Measurements from ENCODE around the gene DLG5.
A peak's percentile ranks its signal among the peaks of the same experiment; 100 is the strongest.

Gene DLG5

DNA sequence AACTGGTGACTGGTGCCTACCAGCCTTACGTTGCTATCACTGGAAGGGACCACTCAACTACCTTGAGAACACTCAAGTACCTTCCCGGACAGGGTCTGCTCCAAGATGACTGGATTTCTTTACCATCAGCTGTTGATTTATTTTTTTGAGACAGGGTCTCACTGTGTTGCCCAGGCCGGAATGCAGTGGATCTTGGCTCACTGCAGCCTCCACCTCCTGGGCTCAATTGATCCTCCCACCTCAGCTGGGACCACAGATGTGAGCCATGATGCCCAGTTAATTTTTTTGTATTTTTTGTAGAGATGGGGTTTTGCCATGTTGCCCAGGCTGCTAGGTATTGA lies 45.2 kb upstream of the DLG5 start:
- no peak for TF ChIP-seq POLR2AphosphoS5 (IDR thresholded peaks at IDR 0.05; ENCODE audit: low read depth, low read length)
- no peak for TF ChIP-seq TAF1 (IDR thresholded peaks at IDR 0.05; ENCODE audit: borderline replicate concordance, insufficient read depth, low read length)
- TF ChIP-seq, protein P1, sequence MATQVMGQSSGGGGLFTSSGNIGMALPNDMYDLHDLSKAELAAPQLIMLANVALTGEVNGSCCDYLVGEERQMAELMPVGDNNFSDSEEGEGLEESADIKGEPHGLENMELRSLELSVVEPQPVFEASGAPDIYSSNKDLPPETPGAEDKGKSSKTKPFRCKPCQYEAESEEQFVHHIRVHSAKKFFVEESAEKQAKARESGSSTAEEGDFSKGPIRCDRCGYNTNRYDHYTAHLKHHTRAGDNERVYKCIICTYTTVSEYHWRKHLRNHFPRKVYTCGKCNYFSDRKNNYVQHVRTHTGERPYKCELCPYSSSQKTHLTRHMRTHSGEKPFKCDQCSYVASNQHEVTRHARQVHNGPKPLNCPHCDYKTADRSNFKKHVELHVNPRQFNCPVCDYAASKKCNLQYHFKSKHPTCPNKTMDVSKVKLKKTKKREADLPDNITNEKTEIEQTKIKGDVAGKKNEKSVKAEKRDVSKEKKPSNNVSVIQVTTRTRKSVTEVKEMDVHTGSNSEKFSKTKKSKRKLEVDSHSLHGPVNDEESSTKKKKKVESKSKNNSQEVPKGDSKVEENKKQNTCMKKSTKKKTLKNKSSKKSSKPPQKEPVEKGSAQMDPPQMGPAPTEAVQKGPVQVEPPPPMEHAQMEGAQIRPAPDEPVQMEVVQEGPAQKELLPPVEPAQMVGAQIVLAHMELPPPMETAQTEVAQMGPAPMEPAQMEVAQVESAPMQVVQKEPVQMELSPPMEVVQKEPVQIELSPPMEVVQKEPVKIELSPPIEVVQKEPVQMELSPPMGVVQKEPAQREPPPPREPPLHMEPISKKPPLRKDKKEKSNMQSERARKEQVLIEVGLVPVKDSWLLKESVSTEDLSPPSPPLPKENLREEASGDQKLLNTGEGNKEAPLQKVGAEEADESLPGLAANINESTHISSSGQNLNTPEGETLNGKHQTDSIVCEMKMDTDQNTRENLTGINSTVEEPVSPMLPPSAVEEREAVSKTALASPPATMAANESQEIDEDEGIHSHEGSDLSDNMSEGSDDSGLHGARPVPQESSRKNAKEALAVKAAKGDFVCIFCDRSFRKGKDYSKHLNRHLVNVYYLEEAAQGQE (IDR thresholded peaks at IDR 0.05; ENCODE audit: insufficient read depth in 1 of 2, low read depth in 2 of 2, low read length in 2 of 2): no peak
- no peak for TF ChIP-seq FOXP2 (optimal IDR thresholded peaks at IDR 0.05; ENCODE audit: borderline replicate concordance, extremely low read depth, extremely low read length, insufficient read depth)
- TF ChIP-seq SIN3A (IDR thresholded peaks at IDR 0.05; ENCODE audit: borderline replicate concordance, insufficient read depth, low read length): no peak

DNA sequence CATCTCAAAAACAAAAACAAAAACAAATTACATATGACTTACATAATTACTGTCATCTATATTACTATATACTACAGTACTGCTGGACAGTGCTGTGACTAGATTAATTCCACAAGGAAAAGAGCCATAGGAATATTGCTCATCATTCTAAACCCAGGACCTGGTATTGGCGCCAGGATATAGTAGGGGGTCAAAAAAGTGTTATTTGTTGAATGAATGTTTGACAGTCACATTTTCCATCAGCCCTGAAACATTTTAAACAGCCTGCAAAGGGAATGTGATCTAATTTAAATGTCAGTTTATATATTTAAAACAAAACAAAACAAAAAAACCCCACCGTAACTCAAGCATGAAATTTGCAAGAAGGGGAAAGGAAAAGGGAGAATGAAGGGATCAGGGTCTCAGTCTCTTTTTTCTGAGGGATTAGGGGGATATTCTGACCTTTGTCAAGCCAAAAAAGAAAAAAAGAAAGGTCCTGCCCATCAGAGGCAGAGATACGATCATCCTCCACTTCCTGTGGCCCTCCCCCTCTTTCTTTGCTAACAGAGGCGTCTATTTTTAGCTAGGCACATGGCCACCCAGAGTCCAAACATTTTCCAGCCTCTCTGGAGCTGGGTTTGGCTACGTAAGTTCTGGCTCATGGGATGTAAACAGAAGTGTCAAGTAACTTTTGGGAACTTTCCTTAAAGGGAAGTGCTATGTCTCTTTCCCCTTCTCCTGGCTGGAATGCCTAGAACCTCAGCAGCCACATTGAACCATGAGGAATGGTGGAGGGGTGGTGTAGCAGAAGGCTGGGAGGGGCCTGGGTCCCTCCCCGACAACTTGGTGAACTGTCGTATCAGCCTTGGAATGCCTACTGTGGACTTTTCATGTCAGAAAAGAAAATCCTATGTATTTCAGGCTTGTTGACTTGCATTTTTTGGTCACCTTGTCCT lies 44.6 kb upstream of the DLG5 start:
- TF ChIP-seq, protein P1 (IDR thresholded peaks at IDR 0.05; ENCODE audit: insufficient read depth in 1 of 2, low read depth in 2 of 2, low read length in 2 of 2): no peak
- TF ChIP-seq SIN3A (IDR thresholded peaks at IDR 0.05; ENCODE audit: borderline replicate concordance, insufficient read depth, low read length): 0 out of 2 replicates have a peak, but pooled peaks have one; percentile 60
- TF ChIP-seq FOXP2 (optimal IDR thresholded peaks at IDR 0.05; ENCODE audit: borderline replicate concordance, extremely low read depth, extremely low read length, insufficient read depth): peak; percentile 31
- no peak for TF ChIP-seq TAF1 (IDR thresholded peaks at IDR 0.05; ENCODE audit: borderline replicate concordance, insufficient read depth, low read length)
- TF ChIP-seq POLR2AphosphoS5 (IDR thresholded peaks at IDR 0.05; ENCODE audit: low read depth, low read length): no peak

DNA sequence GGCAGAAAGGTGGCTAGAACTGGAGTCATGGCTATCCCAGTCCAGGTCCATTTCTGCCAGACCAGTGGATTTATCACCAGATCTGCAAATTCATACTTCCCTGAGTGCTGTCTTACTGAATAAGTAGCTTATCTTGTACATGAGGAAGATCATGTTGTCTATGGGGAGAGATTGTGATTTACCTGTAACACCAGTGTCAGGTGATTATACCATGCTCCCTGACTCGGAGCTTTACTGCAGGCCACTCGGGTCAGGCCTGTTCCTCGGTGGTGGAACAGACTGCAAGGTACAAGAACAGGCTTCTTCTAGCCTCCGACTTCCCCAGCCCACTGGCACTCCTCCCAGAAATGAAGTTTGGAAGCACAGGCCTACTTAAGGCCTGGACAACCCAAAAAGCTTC lies 42.6 kb upstream of the DLG5 start:
- TF ChIP-seq POLR2AphosphoS5 (IDR thresholded peaks at IDR 0.05; ENCODE audit: low read depth, low read length) (no peak), SIN3A (IDR thresholded peaks at IDR 0.05; ENCODE audit: borderline replicate concordance, insufficient read depth, low read length) (no peak), FOXP2 (optimal IDR thresholded peaks at IDR 0.05; ENCODE audit: borderline replicate concordance, extremely low read depth, extremely low read length, insufficient read depth) (no peak), TAF1 (IDR thresholded peaks at IDR 0.05; ENCODE audit: borderline replicate concordance, insufficient read depth, low read length) (no peak)
- TF ChIP-seq, protein P1 (IDR thresholded peaks at IDR 0.05; ENCODE audit: insufficient read depth in 1 of 2, low read depth in 2 of 2, low read length in 2 of 2): no peak

DNA sequence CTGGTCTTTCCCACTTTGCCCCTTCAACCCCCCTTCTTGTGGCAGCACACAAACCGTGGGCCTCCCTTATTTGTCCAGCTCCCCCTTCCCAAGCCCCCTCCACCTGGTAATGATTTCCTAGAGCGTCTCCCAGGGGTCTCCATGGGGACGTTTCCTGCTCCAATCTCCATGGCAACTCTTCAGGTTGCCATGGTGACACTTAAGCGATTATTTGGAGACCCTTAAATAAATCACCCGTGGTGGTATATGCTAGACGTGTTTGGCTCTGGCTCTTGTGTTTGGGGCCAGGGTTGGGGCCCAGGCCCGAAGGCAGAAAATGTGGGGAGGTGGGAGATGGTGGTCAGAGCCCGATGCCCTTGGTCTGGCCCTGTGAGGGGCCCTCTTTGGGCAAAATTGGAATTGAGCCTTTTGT lies 41.1 kb upstream of the DLG5 start:
- TF ChIP-seq, protein P1 (IDR thresholded peaks at IDR 0.05; ENCODE audit: insufficient read depth in 1 of 2, low read depth in 2 of 2, low read length in 2 of 2): no peak
- TF ChIP-seq TAF1 (IDR thresholded peaks at IDR 0.05; ENCODE audit: borderline replicate concordance, insufficient read depth, low read length) (no peak), FOXP2 (optimal IDR thresholded peaks at IDR 0.05; ENCODE audit: borderline replicate concordance, extremely low read depth, extremely low read length, insufficient read depth) (no peak), SIN3A (IDR thresholded peaks at IDR 0.05; ENCODE audit: borderline replicate concordance, insufficient read depth, low read length) (no peak), POLR2AphosphoS5 (IDR thresholded peaks at IDR 0.05; ENCODE audit: low read depth, low read length) (no peak)

All from PFSK-1 (cell line).